Measurements from ENCODE around the gene PLEKHF1. TPM values are rescaled to one million over a fixed set of nuclear protein-coding genes. Genes with fewer than 3 reads are reported as not detected.

The PLEKHF1 gene
- total RNA-seq, 6 experiments from 2014 or later = 1.4 to 2.8 (median 2.6) TPM

GRCh38 chr19:29645491-29645867 lies 19.8 kb upstream of the PLEKHF1 start:
- H3K9me3 Mint-ChIP-seq = no peaks in the 10 kb centered on the region
- H3K27ac Mint-ChIP-seq = no peak overlapping the region
- no peak for TF ChIP-seq CTCF (IDR thresholded peaks at IDR 0.05)
- no peak for DNase-seq
- peaks cover 7% of the 10 kb centered on the region for H3K27me3 Mint-ChIP-seq (ENCODE audit: insufficient read depth)
- no peaks in the 10 kb centered on the region for H3K36me3 Mint-ChIP-seq (ENCODE audit: low read depth)
- peaks cover 22% of the 10 kb centered on the region for H3K4me1 Mint-ChIP-seq (ENCODE audit: low read depth)
- peak overlapping the region; percentile 64 for H3K4me3 Mint-ChIP-seq

GRCh38 chr19:29645911-29646310 lies 19.4 kb upstream of the PLEKHF1 start:
- H3K36me3 Mint-ChIP-seq (ENCODE audit: low read depth) = no peaks in the 10 kb centered on the region
- peaks cover 22% of the 10 kb centered on the region for H3K4me1 Mint-ChIP-seq (ENCODE audit: low read depth)
- no peak overlapping the region for H3K27ac Mint-ChIP-seq
- H3K9me3 Mint-ChIP-seq = no peaks in the 10 kb centered on the region
- no peak for TF ChIP-seq CTCF (IDR thresholded peaks at IDR 0.05)
- H3K4me3 Mint-ChIP-seq = peak overlapping the region; percentile 64
- DNase-seq = peak; percentile 9
- H3K27me3 Mint-ChIP-seq (ENCODE audit: insufficient read depth) = peaks cover 7% of the 10 kb centered on the region

GRCh38 chr19:29650772-29651387 lies 14.4 kb upstream of the PLEKHF1 start:
- Mint-ChIP-seq H3K27me3 (ENCODE audit: insufficient read depth) (peaks cover 20% of the 10 kb centered on the region), H3K4me3 (no peak overlapping the region), H3K36me3 (ENCODE audit: low read depth) (no peaks in the 10 kb centered on the region), H3K27ac (no peak overlapping the region), H3K9me3 (no peaks in the 10 kb centered on the region), H3K4me1 (ENCODE audit: low read depth) (peaks cover 6% of the 10 kb centered on the region)
- no peak for TF ChIP-seq CTCF (IDR thresholded peaks at IDR 0.05)
- no peak for DNase-seq

DNA sequence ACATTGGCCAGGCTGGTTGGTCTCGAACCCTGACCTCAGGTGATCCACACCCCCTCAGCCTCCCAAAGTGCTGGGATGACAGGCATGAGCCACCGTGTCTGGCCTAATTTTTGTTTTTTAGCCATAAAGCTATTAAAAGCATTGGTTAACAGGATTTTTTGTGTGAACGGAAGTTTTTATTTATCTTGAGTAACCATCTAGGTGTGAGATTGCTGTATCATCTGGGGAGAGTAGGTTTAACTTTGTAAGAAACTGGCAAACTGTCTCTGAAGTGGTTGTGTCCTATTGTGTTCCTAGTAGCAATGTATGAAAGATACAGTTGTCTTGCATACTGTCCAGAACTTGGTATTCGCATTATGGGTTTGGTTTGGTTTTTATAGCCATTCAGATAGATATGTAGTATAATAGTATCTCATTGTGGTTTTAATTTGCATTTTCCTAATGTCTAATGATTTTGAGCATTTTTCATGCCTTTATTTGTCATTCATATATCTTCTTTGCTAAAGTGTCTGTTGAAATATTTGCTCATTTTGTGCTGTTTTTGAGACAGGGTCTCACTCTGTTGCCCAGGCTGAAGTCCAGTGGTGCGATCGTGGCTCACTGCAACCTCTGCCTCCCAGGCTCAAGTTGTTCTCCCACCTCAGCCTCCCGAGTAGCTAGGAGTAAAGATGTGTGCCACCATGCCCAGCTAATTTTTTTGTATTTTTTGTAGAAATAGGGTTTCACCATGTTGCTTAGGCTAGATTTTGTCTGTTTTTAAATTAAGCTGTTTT lies 13.5 kb upstream of the PLEKHF1 start:
- no peaks in the 10 kb centered on the region for H3K36me3 Mint-ChIP-seq (ENCODE audit: low read depth)
- DNase-seq = no peak
- no peak for TF ChIP-seq CTCF (IDR thresholded peaks at IDR 0.05)
- H3K27me3 Mint-ChIP-seq (ENCODE audit: insufficient read depth) = peaks cover 20% of the 10 kb centered on the region
- H3K9me3 Mint-ChIP-seq = no peaks in the 10 kb centered on the region
- no peak overlapping the region for H3K4me3 Mint-ChIP-seq
- no peak overlapping the region for H3K27ac Mint-ChIP-seq
- no peaks in the 10 kb centered on the region for H3K4me1 Mint-ChIP-seq (ENCODE audit: low read depth)

GRCh38 chr19:29653398-29653797 lies 11.9 kb upstream of the PLEKHF1 start:
- peaks cover 20% of the 10 kb centered on the region for H3K27me3 Mint-ChIP-seq (ENCODE audit: insufficient read depth)
- H3K27ac Mint-ChIP-seq = no peak overlapping the region
- no peaks in the 10 kb centered on the region for H3K9me3 Mint-ChIP-seq
- no peak overlapping the region for H3K4me3 Mint-ChIP-seq
- no peak for DNase-seq
- no peaks in the 10 kb centered on the region for H3K36me3 Mint-ChIP-seq (ENCODE audit: low read depth)
- peaks cover 3% of the 10 kb centered on the region for H3K4me1 Mint-ChIP-seq (ENCODE audit: low read depth)
- TF ChIP-seq CTCF (IDR thresholded peaks at IDR 0.05) = no peak
